GM18502 (cell line): ENCODE results near the gene IRF6.

Experiments
- ATAC-seq: cut with Tn5 transposase; IDR thresholded peaks from one replicate; pipeline ENCODE4 v1.9.1; 2021; ENCODE audit warnings: mild to moderate bottlenecking; ENCODE audit not compliant: unreplicated experiment, poor library complexity

Gene IRF6

DNA sequence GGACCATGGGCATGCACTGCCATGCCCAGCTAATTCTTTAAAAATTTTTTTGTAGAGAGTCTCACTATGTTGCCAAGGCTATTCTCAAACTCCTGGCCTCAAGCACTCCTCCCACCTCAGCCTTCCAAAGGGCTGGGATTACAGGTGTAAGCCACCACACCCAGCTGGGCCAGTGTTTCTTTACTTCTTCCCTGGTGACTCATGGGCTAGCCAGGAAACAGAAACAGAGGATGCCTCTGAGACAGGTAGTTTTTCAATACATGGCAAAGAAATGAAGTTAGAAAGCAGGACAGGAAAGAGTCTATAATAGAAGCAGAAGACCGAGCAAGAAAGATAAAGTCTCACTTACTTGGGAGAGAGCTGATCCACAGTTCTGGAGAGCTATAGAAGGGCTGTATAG, 14.0 kb downstream of the IRF6 start:
- ATAC-seq = no peak

DNA sequence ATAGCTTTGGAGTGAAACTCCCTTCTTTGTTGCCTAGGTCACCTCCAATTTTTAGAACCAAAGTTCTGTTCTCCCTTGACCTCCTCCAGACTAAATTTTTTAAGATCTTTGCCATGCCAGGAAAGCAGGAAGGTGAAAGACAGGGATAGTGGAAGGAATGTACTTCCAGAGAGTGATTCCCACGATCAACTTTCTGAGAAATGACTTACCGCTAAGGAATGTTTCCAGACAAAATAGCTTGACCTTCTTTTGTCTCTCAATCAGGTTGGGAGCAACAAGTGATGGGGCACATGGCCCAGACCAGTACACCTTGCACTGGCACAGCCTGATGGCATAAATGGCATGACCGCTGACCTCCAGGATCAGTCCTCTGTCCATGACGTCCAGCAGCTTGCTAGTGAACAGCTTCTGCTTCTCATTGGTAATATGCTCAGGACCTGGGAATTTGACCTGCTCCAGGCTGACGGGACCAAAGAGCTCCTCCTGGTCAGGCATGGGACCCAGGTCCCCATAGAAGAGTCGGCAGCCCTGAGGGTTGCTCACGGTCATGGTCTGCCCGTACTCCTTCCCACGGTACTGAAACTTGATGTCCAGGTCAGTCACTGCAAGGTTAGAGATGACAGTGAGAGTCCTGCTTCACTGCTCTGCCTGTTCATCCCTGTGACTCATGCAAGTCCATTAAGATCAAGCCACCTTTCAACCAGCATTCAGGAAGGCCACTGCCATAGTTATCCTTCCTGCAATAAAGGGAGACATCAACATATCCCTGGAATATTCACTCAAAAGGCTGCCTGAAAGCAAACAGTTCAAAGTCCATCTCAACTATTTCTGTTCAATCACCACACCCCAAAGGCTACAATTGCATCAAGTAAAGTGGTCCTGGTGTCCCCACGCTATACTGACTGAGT, 15.4 kb downstream of the IRF6 start:
- no peak for ATAC-seq

DNA sequence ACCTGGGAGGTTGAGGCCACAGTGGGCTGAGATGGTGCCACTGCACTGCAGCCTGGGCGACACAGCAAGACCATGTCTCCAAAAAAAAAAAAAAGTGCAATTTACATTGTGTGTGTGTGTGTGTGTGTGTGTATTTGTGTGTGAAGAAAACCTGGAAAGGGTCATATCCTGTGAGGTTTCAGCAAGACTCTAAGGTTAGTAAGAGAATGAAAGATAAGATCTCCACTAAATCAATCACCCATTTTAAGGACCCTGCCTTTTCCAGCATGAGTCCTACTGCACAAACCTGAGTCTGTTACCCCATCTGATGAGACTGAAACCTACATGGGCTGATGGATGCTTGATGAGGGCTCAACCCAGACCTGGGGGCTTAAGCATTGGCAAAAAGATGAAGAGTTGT, 16.7 kb downstream of the IRF6 start:
- ATAC-seq = no peak

DNA sequence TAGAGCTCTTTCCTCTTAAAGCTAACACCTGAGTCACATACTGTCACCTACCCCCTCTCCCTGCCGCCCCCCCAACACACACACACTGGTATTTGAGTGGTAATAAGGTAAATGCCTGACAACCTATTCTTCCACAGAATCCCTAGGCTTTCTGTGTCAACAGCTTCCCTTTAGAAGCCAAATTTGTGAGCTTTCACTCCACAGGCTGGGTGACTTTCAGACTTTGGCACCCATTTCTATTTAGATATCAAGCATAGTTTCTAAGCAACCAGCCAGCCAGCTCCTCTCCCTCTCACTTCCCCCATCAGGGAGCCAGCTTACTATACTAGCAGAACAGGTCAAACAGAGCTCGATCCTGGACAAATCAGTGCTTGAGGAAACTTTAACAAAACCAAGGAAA, 18.4 kb downstream of the IRF6 start:
- ATAC-seq = no peak

DNA sequence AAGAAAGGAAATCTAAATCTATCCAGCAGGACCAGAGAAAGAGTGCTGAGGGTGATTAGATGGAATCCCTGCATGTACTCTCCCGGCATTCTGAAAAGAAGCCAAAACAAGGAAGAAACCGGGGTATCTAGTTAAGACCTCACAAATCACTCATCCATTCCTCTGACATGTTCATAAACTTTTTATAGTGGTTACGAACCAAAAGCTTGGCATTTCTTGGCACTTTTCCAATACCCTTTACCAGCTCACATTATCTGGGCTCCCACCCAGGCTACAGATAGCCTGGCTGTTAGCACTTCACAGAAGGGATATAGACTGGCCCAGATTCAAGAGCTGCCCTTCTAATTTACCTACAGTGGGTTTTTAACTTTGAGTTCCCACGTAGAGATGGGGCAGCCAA, 19.8 kb downstream of the IRF6 start:
- no peak for ATAC-seq

DNA sequence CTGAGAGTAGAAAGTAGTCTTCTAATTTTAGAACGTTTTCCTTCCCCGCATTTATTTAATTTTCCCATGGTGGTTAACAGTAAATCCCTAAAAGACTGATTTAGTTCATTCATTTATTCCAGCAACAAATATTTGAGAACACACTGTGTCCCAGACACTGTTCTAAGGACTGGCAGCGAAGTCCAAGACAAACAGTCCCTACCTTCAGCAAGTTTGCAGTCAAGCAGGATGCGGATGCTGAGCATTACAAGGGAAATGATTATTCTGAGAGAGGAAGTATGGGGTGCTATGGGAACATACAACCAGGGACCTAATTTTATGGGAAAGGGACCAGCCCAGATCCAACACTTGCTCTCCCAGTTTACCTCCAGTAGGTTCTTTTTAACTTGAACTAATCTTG, 20.4 kb downstream of the IRF6 start:
- no peak for ATAC-seq

DNA sequence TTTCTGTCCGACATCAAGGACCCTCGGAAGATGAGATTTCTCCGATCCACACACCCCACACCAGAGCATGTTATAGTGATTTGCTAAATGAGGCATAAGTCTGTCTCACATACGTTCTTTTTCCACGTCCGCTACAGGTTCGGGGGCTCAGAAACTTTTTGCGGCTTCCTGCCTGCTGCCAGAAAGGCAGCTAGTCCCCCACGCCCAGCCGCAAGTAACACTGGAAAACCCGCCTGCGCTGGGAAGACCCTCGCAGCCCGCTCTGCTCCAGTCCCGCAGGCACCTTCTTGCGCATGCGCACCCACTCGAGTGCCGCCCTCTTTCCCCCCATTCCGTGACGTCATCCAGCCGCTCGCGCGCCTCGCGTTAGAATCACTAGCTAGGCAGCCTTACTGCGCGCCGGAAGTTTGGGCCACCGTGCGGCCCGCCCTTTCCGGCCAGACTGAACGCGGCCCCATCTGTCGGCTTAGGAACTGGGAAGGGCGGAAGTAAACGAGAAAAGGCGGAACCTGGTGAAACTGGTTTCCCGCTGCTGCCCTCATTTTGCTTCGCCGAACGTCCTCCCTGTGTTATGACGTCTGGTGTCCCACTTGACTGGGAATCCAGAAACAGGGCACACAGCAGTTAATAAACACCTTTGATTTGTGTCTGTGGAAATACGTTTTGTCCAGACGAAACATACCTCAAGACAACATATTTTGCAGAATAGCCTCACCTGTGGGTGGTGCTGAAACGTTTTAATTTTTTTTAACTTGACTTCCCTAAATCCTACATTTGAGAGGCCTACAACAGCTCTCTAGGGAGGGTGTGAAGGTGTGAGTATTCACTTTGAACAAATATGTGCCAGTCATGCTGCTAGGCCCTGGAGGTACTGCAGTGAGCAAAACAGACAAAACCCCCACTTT, 21.4 kb downstream of the IRF6 start, which contains the start of gene C1orf74:
Gene C1orf74 (minus strand): TSS at position 295 of the 905 bp plus-strand sequence. CDS start 925 bp downstream, outside the sequence.
- ATAC-seq = peak; percentile 98

- no peak for ATAC-seq
Observed at GRCh38 chr1:209783386-209783785, 22.6 kb downstream of the IRF6 start.

DNA sequence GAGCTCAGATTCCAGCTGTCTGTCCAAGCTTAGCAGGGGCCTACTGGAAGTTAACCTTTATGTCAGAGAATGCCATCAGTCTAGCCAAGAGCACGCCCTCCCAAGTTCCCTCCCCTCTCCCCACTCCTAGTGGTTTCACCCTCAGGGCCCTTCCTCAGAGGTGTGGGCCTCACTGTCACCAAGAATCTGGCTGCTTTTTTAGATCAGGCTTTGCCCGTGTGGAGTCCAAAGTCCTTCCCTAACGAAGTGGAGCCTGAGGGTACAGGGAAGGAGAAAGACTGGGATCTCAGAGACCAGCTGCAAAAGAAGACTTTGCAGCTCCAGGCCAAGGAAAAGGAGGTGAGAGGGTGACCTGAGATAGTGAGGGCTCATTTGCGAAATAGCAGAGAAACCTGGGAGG, 25.7 kb downstream of the IRF6 start:
- no peak for ATAC-seq

GRCh38 chr1:209778102-209778501, 27.8 kb downstream of the IRF6 start:
- ATAC-seq = no peak

DNA sequence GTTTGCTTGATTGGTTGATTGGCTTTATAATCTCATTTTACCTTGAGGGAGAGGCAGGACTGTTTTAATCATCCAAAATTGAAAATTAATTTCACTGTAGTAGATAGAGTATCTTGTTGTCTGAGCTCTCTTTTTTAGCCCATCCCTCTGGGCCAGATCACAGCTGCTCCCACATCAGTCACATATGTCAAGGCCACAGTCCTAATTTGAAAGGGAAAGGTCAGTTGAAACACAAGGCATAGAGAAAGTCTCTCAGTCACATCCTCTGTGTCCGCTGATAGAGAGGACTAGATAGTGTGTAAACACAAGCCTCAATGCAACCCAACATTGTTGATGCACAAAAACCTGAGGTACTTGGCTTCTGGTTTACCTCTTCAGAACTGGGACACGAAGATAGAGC, 28.4 kb downstream of the IRF6 start:
- no peak for ATAC-seq

DNA sequence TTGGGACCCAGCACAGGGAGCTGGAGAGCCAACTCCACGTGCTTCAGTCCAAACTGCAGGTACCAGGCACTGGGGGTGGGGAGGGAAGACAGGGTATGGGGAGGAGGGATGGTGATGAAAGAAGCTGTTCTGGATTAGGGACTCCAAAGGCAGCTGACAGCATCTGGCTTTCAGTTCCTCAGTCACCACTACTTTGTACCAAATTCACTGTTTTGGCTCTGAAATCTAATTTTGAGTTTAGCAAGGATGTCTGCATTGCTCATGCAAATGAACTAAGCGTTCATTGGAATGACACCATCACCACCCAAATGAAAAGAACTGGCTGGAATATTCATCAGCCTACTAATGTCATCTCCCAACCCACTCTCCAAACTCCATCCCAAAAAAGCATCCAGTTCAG, 30.3 kb downstream of the IRF6 start:
- ATAC-seq = no peak

DNA sequence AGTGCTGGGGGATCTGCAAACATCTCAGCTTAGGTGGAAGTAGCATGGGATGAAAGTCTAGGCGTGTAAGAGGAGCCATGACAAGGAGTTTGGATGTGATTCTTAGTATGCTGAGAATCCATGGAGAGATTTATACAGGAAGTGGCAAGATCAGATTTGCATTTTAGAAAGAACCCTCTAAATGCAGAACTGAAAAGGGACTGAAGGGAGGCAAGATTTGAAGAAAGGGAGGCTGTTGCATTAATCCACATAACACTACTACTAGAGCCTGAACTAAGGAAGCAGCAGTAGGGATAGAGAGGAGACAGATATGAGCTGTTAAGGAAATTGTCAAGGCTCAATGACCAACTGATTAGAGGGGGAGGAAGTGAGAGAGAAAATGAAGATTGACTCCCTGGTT, 31.4 kb downstream of the IRF6 start:
- peak; percentile 77 for ATAC-seq

- no peak for ATAC-seq
Observed at GRCh38 chr1:209772126-209772525, 33.8 kb downstream of the IRF6 start.

DNA sequence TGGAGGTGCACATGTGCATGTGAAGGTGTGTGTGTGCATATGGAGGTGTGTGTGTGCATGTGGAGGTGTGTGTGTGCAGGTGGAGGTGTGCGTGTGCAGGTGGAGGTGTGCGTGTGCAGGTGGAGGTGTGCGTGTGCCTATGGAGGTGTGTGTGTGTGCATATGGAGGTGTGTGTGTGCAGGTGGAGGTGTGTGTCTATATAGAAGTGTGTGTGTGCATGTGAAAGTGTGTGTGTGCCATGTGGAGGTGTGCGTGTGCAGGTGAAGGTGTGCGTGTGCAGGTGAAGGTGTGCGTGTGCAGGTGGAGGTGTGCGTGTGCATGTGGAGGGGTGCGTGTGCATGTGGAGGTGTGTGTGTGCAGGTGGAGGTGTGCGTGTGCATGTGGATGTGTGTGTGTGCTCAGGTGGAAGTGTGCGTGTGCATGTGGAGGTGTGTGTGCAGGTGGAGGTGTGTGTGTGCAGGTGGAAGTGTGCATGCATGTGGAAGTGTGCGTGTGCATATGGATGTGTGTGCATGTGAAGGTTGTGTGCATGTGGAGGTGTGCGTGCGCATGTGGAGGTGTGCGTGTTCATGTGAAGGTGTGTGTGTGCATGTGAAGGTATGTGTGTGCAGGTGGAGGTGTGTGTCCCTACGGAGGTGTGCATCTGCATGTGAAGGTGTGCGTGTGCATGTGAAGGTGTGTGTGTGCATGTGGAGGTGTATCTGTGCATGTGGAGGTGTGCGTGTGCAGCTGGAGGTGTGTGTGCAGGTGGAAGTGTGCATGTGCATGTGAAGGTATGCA, 35.1 kb downstream of the IRF6 start:
- ATAC-seq = no peak

DNA sequence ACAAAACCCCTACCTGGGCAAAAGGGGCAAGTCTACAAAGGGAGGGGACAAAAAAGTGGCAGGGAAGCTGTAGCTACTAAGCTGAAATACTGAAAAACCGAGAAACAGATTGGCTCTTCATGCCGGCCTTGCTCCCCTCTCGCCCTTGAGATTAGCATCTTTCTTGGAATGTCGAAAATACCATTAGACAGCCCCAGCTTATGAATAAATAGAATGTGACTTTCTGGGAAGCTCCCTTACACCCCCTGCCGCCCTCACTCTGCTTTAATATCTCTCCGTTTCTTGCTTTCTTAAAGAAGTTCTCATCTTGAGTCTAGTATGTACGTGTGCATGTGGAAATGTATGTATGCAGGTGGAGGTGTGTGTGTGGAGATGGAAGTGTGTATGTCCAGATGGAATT, 36.0 kb downstream of the IRF6 start:
- no peak for ATAC-seq

GRCh38 chr1:209769171-209769904, 36.6 kb downstream of the IRF6 start:
- ATAC-seq = peak; percentile 79

DNA sequence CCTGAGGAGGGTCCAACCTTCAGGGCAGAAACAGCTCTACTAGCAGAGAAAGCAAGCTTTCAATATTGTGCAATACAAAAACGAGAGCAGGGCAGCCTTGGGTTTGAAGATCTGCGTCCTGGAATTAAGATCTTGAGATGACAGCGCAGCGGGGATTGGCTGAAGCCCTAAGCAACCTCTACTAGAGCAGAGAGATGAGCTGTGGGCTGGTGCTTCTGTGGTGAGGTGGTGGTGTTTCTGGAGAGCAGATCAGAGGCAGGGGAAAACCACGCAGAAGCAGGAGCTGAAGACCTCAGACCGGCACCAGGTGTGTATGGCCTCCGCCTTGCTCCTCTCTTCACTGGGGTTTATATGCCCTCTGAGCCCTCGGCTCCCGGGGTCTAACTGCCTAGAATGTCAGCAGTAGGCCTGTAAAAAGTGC, 37.6 kb downstream of the IRF6 start:
- peak; percentile 83 for ATAC-seq

GRCh38 chr1:209767706-209768105, 38.2 kb downstream of the IRF6 start:
- no peak for ATAC-seq

GRCh38 chr1:209767096-209767495, 38.8 kb downstream of the IRF6 start:
- no peak for ATAC-seq
